ENCODE data around the gene HK3. TPM values are rescaled to one million over a fixed set of nuclear protein-coding genes. Genes with fewer than 3 reads are reported as not detected.

The HK3 gene
- total RNA-seq, 1 donor from 2014 or later = not detected

DNA sequence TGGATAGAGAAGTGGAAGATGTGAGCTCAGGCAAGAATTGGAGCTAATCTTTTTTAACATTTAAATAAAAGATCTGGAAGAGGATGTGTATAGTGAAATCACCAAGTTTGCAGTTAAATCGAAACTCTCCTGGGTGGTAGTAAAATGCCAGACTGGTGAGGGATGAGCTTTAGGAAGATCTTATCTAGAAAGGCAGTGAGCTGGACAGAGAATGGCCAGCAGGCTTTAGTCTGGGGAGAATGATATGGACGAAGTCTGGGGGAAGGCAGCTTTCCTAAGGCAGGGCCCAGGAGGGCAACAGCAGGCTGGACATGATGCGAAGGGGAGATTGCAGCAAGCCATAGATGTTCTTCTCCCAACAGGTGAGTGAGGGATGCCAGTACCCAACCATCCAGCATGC lies 63.2 kb downstream of the HK3 start:
- H3K4me3 Mint-ChIP-seq (ENCODE audit: unreplicated experiment) = no peak overlapping the region
- H3K4me1 Mint-ChIP-seq (ENCODE audit: low read depth) = no peaks in the 10 kb centered on the region
- no peak for DNase-seq (ENCODE audit: low spot score)
- H3K36me3 Mint-ChIP-seq (ENCODE audit: low read depth) = no peaks in the 10 kb centered on the region
- no peak for TF ChIP-seq CTCF (IDR thresholded peaks at IDR 0.05)
- no peaks in the 10 kb centered on the region for H3K9me3 Mint-ChIP-seq (ENCODE audit: low read depth)
- peaks cover 48% of the 10 kb centered on the region for H3K27me3 Mint-ChIP-seq (ENCODE audit: low read depth)
- no peak overlapping the region for H3K27ac Mint-ChIP-seq (ENCODE audit: unreplicated experiment)

GRCh38 chr5:176833286-176833685 lies 65.9 kb downstream of the HK3 start:
- no peaks in the 10 kb centered on the region for H3K36me3 Mint-ChIP-seq (ENCODE audit: low read depth)
- TF ChIP-seq CTCF (IDR thresholded peaks at IDR 0.05) = no peak
- no peaks in the 10 kb centered on the region for H3K4me1 Mint-ChIP-seq (ENCODE audit: low read depth)

GRCh38 chr5:176832162-176832561 lies 67.0 kb downstream of the HK3 start:
- H3K36me3 Mint-ChIP-seq (ENCODE audit: low read depth) = no peaks in the 10 kb centered on the region
- H3K4me1 Mint-ChIP-seq (ENCODE audit: low read depth) = no peaks in the 10 kb centered on the region
- DNase-seq (ENCODE audit: low spot score) = no peak
- peaks cover 43% of the 10 kb centered on the region for H3K27me3 Mint-ChIP-seq (ENCODE audit: low read depth)
- H3K4me3 Mint-ChIP-seq (ENCODE audit: unreplicated experiment) = no peak overlapping the region
- no peak for TF ChIP-seq CTCF (IDR thresholded peaks at IDR 0.05)
- H3K9me3 Mint-ChIP-seq (ENCODE audit: low read depth) = no peaks in the 10 kb centered on the region
- no peak overlapping the region for H3K27ac Mint-ChIP-seq (ENCODE audit: unreplicated experiment)

More at GRCh38 chr5:176833286-176833685, 65.9 kb downstream of the HK3 start:
- Mint-ChIP-seq H3K27ac (ENCODE audit: unreplicated experiment) (no peak overlapping the region), H3K9me3 (ENCODE audit: low read depth) (no peaks in the 10 kb centered on the region), H3K4me3 (ENCODE audit: unreplicated experiment) (no peak overlapping the region), H3K27me3 (ENCODE audit: low read depth) (peaks cover 43% of the 10 kb centered on the region)
- DNase-seq (ENCODE audit: low spot score) = no peak

GRCh38 chr5:176831425-176831824 lies 67.7 kb downstream of the HK3 start:
- no peak for DNase-seq (ENCODE audit: low spot score)
- H3K4me3 Mint-ChIP-seq (ENCODE audit: unreplicated experiment) = no peak overlapping the region
- H3K9me3 Mint-ChIP-seq (ENCODE audit: low read depth) = no peaks in the 10 kb centered on the region
- H3K36me3 Mint-ChIP-seq (ENCODE audit: low read depth) = no peaks in the 10 kb centered on the region
- no peaks in the 10 kb centered on the region for H3K4me1 Mint-ChIP-seq (ENCODE audit: low read depth)
- TF ChIP-seq CTCF (IDR thresholded peaks at IDR 0.05) = no peak
- peaks cover 43% of the 10 kb centered on the region for H3K27me3 Mint-ChIP-seq (ENCODE audit: low read depth)
- no peak overlapping the region for H3K27ac Mint-ChIP-seq (ENCODE audit: unreplicated experiment)

GRCh38 chr5:176830995-176831423 lies 68.1 kb downstream of the HK3 start:
- no peaks in the 10 kb centered on the region for H3K9me3 Mint-ChIP-seq (ENCODE audit: low read depth)
- H3K27ac Mint-ChIP-seq (ENCODE audit: unreplicated experiment) = no peak overlapping the region
- TF ChIP-seq CTCF (IDR thresholded peaks at IDR 0.05) = no peak
- H3K4me1 Mint-ChIP-seq (ENCODE audit: low read depth) = no peaks in the 10 kb centered on the region
- H3K36me3 Mint-ChIP-seq (ENCODE audit: low read depth) = no peaks in the 10 kb centered on the region
- no peak overlapping the region for H3K4me3 Mint-ChIP-seq (ENCODE audit: unreplicated experiment)
- peaks cover 41% of the 10 kb centered on the region for H3K27me3 Mint-ChIP-seq (ENCODE audit: low read depth)
- DNase-seq (ENCODE audit: low spot score) = no peak

Other genes with a start within 250 kb of the HK3 start
- gene UNC5A, start 88.8 kb downstream of the HK3 start, total RNA-seq = 0.15 to 0.18 TPM (median 0.17 TPM) in 3 replicates
- gene UIMC1, start 107.4 kb upstream of the HK3 start, total RNA-seq = 31.5 to 34.2 TPM (median 34.2 TPM) in 3 replicates
- 15.1 to 24.1 TPM (median 16.4 TPM) in 3 replicates for gene ZNF346, start 123.3 kb upstream of the HK3 start, total RNA-seq
- 0.27 to 1.9 TPM (median 1.1 TPM) in 3 replicates for gene FGFR4, start 187.6 kb upstream of the HK3 start, total RNA-seq
- 64.0 to 77.0 TPM (median 67.3 TPM) in 3 replicates for gene NSD1, start 234.4 kb upstream of the HK3 start, total RNA-seq

Measured in chondrocyte (in vitro differentiated cells).